Stimulated activated CD8-positive, alpha-beta memory T cell treated with anti-CD3 and anti-CD28 coated beads, Interleukin-15, amount 100 ng/mL, for 24 hours (primary cell): ENCODE results near the gene SCP2.

Experiments used
- DNase-seq: peaks from one replicate; pipeline ENCODE4 v3.0.0-alpha.2; 2020; ENCODE audit warnings: low read depth

SCP2 gene

GRCh38 chr1:53067886-53068285 is 140.8 kb downstream of the SCP2 start:
- no peak for DNase-seq

DNA sequence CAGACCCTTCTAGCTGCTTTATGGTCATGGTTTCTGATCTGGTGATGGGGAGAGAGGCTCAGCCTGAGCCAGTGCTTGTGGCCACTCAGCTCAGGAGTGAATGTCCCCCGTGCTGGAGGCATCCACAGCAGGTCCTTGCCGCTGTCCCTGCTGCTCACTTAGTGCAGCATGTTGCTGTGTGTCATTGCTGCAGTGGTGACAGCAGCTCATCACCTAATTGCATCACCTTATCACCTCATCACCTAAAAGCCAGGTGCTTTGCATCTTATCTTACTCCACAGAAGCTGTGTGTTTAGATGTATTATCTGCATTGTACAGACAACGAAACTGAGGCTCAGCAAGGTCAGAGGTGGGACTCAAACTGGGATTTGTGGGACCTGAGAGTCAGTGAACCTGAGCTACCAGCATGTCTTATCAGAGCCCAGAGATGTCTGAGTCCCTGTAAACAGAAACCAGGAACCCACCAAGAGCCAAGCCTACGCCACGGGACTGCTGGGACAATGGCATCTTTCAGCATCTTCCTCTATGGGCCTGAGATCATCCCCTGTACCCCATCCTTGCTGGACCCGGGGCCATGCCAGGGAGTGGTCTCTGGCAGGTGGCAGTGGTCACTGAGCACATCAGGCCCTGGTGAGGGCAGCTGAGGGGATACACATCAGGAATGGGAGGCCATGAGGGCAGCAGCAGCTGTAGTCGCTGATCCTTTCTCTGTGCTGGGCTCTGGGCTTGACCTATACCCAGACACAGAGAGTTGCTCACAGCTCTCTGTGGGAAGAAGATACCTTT is 141.4 kb downstream of the SCP2 start:
- DNase-seq, result no peak

- DNase-seq, result no peak
Measured at GRCh38 chr1:53069265-53069662, 142.2 kb downstream of the SCP2 start.

DNA sequence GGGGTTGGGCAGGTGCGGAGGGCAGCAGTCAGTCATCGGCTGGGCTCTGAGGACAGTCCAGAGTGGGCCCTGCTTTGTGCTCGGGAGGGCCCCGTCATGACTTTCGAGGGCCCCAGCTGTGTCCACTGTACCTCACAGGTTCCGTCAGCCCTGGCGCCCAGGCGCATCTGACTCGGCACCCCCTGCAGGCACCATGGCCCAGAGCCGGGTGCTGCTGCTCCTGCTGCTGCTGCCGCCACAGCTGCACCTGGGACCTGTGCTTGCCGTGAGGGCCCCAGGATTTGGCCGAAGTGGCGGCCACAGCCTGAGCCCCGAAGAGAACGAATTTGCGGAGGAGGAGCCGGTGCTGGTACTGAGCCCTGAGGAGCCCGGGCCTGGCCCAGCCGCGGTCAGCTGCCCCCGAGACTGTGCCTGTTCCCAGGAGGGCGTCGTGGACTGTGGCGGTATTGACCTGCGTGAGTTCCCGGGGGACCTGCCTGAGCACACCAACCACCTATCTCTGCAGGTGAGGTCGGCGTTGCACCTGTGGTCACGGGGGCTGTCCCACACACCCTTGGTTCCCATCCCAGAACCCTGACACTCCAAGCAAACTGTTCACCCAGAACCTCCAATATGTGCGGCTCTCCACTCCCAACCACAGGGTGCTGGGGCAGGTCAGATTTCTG is 142.7 kb downstream of the SCP2 start:
- DNase-seq, result no peak

DNA sequence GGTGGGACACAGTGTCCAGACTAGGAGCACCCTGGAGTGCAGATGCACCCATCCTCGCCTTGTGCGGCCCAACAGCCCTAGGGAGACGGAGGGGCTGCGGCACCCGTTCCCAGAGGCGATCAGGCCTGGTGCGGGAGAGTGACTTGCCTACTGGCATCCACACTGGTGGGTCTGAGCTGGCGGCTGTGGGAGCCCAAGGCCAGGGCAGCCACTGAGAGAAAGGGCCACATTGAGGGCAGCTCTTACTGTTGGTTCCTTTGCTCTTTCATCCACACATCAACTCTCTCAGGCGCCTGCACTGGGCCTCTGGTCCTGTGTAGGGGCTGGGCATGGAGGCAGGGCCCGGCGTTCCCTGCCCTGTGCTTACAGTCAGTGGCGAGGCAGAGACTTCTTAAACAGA is 143.5 kb downstream of the SCP2 start:
- DNase-seq, result no peak

DNA sequence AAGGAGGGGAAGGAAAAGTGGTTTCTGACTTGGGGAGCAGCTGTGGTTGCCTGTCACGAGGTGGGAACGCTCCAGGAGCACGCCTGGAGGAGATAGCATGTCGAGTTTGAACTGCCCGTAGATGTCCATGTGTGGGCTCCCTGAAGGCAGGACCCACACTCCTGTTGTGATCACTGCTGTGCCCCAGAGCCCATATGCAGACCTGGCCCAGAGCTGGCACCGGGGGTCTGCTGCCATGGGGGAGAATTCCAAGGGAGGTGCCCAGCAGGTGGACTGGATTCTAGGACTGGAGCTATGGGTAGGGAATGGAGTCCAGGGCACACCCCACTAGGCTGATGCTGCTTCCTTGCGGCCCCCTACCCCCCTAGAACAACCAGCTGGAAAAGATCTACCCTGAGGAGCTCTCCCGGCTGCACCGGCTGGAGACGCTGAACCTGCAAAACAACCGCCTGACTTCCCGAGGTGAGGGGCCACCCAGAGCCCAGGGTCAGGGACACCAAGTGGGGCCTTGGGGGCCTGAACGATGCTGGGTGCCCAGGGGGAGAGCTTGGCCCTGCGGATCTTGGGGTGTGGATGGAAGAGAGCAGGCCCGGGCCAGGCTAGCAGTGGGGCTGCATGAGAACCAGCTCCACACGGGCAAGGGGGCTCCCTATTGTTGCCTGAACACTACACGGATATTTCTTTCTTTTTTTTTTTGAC is 144.2 kb downstream of the SCP2 start:
- DNase-seq, result no peak

DNA sequence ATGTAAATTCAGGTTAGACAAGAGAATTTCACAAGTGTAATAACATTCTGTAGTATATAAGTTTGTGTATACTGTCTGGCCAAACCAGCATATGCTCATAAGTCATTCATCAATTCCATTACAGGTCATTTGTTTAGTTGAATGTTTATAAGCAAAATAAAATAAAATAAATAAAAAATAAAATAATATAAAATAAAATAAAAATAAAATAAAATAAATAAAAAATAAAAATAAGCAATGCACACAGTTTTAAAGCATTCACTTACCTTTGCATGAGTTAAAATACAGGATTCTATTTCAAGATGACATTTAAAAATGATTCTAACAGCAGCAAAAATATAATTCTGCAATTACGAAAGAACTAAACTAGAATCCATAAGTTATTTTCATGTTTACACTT is 144.8 kb downstream of the SCP2 start:
- DNase-seq, result no peak

GRCh38 chr1:53073287-53073686 is 146.2 kb downstream of the SCP2 start:
- no peak for DNase-seq

DNA sequence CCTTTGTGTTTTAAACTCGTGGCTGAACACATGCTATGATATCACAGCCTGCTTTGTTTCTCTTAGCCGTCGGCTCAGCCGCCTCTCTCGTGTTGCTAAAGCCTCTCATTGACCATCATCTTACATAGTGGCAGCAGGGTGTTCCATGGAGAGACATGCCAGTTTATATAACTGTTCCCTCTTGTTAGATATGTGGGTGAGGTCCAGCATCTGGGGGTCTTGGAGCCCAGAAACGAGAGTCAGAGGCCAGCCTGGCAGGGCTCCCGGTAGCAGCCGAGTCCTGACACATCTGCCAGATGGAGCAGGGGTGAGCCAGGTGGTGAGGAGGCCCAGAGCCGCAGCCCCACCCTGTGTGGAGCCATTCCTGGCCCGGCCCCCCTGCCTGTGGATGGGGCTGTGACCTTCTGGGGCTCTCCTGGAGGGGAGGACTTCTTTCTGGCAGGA is 146.8 kb downstream of the SCP2 start:
- no peak for DNase-seq

- no peak for DNase-seq
Measured at GRCh38 chr1:53074313-53075154, 147.5 kb downstream of the SCP2 start.

GRCh38 chr1:53075206-53075605 is 148.1 kb downstream of the SCP2 start:
- no peak for DNase-seq

GRCh38 chr1:53075761-53076163 is 148.7 kb downstream of the SCP2 start:
- no peak for DNase-seq

- DNase-seq, result no peak
Measured at GRCh38 chr1:53076165-53076564, 149.1 kb downstream of the SCP2 start.

DNA sequence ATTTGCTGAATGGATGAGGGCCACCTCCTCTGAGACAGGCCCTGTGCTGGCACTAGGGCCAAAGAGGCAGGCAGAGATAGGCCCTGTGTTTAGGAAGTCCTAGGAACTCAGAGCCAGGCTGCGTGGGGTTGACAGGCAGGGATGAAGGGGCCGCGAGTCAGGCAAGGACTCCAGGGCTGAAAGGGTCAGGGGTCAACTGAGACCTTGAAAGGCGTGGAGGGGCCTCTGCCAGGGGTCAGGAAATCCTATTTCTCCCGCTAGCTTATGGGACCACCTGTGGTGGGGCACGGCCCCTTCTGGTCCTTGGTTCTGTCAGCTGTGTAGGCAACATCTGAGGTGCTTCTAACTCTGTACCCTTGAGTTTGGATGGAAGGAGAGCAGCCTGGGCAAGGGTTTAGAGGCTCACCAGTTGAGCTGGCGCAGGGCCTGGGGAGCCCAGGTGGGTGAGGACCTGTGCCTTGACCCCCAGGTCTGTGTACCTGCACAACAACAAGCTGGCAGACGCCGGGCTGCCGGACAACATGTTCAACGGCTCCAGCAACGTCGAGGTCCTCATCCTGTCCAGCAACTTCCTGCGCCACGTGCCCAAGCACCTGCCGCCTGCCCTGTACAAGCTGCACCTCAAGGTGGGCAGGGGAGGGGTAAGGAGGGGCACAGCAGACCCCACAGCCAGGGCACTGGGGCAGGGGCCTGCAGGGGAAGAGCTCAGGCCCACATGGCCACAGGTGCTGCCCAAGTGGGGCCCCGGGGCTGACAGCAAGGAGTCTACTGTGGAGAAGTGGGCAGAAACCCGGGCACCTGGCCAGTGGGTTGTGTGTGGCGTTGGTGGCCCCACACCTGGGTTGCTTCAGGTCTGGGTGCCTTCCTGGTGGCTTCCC is 149.9 kb downstream of the SCP2 start:
- no peak for DNase-seq

DNA sequence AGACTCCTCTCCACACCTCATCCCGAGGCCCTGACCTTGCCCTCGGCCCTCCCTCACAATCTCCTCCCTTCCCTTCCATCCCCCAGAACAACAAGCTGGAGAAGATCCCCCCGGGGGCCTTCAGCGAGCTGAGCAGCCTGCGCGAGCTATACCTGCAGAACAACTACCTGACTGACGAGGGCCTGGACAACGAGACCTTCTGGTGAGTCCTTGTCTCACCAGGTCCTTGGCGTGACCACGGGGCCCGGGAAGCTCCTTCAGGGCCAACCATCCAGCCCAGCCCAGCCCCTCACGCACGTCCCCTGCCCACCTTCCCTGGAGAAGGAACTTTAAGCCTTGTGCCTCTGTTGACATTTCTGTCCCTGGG is 150.5 kb downstream of the SCP2 start:
- no peak for DNase-seq

DNA sequence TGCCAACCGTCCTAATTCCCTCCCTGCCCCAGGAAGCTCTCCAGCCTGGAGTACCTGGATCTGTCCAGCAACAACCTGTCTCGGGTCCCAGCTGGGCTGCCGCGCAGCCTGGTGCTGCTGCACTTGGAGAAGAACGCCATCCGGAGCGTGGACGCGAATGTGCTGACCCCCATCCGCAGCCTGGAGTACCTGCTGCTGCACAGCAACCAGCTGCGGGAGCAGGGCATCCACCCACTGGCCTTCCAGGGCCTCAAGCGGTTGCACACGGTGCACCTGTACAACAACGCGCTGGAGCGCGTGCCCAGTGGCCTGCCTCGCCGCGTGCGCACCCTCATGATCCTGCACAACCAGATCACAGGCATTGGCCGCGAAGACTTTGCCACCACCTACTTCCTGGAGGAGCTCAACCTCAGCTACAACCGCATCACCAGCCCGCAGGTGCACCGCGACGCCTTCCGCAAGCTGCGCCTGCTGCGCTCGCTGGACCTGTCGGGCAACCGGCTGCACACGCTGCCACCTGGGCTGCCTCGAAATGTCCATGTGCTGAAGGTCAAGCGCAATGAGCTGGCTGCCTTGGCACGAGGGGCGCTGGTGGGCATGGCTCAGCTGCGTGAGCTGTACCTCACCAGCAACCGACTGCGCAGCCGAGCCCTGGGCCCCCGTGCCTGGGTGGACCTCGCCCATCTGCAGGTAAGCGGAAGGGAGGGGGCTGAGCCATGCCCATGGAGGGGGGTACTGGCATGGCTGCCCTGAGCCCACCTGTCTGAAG is 151.4 kb downstream of the SCP2 start:
- DNase-seq, result no peak

DNA sequence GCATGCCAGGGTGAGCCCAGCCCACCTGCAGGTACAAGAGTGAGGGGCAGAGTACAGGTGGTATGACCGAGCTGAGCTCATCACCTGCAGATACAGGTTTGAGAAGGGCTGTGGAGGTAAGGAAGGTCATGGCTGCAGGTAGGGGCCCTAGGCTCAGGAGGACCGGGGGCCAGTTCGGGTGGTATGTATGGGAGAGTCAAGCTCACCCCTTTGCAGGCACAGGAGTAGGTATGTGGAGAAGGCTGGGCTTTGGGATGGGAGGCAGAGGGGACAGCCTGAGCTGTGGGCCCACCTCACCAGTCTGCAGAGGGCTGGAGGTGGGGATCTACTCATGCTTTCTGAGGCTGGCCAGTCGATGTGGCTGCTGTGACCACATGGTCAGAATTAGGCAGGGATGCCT is 152.2 kb downstream of the SCP2 start:
- no peak for DNase-seq

- no peak for DNase-seq
Measured at GRCh38 chr1:53080041-53080440, 153.0 kb downstream of the SCP2 start.

DNA sequence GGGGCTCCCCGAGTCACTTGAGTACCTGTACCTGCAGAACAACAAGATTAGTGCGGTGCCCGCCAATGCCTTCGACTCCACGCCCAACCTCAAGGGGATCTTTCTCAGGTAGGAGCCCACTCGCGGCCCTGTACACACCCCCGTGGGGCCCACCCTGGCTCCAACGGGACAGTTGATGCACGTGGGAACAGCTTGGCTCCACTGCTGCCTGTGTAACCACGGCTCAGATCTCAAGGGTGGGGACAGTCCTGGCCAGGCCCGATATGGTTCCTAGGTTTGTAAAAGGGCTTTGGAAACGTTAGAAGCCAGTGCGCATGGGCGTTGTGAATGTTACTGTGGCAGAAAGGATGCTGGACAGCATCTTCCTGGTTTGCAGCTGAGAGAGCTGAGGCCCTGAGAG is 153.7 kb downstream of the SCP2 start:
- no peak for DNase-seq

DNA sequence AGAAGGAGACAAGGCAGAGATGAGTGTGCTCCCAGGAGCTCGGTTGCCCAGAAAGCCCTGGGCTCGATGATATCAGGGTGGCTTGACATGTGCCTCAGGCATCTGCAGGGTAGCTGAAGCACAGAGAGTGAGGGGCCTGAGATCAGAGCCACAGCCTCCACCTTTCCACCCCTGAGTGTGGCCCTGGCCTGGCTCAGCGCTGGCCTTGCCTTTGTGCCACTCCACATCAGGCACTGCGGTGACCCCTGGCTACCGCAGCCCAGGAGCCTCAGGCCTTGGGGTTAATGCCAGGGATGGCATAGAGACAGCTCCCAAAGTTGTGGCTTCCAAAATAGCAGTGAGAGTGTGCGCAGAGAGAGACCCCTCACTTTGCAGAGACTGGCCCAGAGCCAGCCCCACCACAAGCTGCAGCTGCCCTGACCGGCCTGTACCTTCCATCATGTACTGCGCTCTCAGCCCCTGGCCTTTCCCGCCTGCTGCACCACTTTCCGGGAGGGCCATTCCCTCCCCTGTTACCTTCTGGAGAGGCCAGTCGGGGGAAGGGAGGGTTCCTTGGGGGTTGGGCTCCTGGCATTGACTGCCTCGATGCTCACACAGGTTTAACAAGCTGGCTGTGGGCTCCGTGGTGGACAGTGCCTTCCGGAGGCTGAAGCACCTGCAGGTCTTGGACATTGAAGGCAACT is 154.4 kb downstream of the SCP2 start:
- DNase-seq, result no peak
